NB4 (cell line): ENCODE data around the gene COQ4.

Experiments used
- DNase-seq: peaks from one replicate; pipeline ENCODE4 v3.0.0; 2010; ENCODE audit warnings: low read depth
- H3K4me3 ChIP-seq: one replicate; pipeline ENCODE4 v1.5.1; 2011; ENCODE audit warnings: mild to moderate bottlenecking, low read depth, low read length, moderate library complexity
- MYC ChIP-seq: IDR thresholded peaks from 2 replicates; pipeline ENCODE4 v1.6.1; 2011; ENCODE audit warnings: low read depth, low read length
- POLR2A ChIP-seq: IDR thresholded peaks from 2 replicates; pipeline ENCODE4 v1.6.1; 2011; ENCODE audit warnings: mild to moderate bottlenecking; ENCODE audit not compliant: insufficient read length; ENCODE audit errors: extremely low read depth
- TF ChIP-seq, protein P1 (sequence below): IDR thresholded peaks from one replicate; pipeline ENCODE4 v1.5.1; 2012; ENCODE audit warnings: low read depth, low read length
- TF ChIP-seq, protein P2 (sequence below): IDR thresholded peaks from 2 replicates; pipeline ENCODE4 v1.6.1; 2011; ENCODE audit warnings: low read depth, low read length

COQ4 gene

DNA sequence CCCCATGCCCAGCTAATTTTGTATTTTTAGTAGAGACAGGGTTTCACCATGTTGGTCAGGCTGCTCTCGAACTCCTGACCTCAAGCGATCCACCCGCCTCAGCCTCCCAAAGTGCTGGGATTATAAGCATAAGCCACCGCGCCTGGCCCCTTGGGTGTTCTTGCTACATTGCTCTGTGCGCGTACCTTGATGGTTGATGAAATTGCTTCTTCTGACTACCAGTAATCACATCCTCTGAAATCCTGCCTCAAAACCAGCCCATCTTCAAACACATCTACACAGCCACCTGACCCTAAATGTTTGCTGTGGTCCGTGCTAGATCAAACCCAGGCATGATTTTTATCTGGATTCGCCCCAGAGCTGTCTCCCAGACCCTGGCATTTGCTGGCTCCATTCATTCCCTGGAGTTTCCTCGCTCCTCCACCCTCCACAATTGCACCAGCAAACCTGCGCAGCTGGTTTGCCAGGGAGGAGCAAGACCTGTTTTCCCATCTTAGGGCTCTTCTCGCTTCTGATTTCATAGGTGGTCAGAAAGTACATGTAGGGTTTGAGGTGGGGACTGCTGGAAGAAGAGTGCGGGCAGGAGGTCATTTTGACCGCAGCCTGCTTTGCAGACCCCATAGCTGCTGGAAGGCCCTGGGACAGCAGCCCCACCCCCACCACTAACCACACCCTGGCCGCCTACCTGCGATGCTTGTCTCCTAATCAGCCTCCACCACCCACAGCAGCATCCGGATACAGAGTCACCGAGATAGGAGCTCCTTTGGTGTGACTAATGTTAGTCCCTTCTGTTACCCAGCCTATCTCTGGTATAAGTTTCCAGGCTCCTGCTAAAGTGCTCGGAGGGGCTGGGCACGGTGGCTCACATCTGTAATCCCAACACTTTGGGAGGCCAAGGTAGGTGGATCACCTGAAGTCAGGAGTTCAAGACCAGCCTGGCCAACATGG is 23.8 kb upstream of the COQ4 start:
- DNase-seq: no peak
- TF ChIP-seq, protein P1, sequence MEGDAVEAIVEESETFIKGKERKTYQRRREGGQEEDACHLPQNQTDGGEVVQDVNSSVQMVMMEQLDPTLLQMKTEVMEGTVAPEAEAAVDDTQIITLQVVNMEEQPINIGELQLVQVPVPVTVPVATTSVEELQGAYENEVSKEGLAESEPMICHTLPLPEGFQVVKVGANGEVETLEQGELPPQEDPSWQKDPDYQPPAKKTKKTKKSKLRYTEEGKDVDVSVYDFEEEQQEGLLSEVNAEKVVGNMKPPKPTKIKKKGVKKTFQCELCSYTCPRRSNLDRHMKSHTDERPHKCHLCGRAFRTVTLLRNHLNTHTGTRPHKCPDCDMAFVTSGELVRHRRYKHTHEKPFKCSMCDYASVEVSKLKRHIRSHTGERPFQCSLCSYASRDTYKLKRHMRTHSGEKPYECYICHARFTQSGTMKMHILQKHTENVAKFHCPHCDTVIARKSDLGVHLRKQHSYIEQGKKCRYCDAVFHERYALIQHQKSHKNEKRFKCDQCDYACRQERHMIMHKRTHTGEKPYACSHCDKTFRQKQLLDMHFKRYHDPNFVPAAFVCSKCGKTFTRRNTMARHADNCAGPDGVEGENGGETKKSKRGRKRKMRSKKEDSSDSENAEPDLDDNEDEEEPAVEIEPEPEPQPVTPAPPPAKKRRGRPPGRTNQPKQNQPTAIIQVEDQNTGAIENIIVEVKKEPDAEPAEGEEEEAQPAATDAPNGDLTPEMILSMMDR: no peak
- TF ChIP-seq, protein P2, sequence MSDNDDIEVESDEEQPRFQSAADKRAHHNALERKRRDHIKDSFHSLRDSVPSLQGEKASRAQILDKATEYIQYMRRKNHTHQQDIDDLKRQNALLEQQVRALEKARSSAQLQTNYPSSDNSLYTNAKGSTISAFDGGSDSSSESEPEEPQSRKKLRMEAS: no peak
- no peak for TF ChIP-seq POLR2A
- no peak for TF ChIP-seq MYC
- H3K4me3 ChIP-seq: no peak overlapping the region

DNA sequence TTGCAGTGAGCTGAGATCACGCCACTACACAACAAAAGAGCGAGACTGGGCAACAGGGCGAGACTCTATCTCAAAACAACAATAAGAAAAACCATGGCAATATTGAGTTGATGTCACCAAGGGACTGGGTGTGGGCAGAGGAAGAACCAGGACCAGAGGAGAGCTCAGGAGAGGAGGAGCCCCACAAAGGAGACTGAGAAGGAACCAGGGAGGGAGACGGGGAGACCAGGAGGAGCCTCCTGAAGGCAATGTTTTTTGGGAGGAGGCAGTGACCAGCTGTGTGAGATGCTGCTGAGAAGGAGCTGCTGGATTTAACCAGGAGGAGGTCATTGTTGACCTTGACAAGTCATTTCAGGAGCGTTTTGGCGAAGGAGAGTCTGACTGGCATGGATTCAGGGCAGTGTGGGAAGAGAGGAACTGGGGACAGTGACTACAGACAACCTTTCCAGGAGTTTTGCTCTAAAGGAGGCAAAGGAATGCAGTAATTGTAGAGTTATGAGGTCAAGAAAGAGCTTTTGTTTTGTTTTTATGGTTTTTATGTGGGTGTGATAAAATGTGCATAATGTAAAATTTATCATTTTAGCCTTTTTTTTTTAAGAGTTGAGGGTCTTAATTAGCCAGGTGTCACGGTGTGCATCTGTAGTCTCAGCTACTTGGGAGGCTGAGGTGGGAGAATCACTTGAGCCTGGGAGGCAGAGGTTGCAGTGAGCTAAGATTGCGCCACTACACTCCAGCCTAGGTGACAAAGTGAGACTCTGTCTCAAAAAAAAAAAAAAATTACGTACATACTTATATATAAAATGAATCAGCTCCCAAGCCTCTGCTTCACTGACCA is 18.3 kb upstream of the COQ4 start:
- TF ChIP-seq, protein P2: no peak
- no peak for DNase-seq
- no peak overlapping the region for H3K4me3 ChIP-seq

DNA sequence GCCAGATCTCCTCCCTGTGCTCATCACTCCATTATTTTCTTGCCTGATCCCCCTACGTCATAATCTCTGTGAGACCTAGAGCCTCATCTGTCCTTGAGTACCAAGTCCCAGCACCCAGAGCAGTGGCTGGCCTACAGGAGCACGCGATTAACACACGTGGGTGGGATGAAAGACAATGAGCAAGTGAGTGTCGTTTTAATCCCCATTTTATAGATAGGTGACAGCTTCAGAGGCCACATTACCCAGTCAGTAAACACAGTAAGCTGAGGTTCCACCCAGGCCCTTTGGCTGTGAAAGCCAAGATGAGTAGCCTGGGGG is 17.7 kb upstream of the COQ4 start:
- H3K4me3 ChIP-seq: no peak overlapping the region
- no peak for DNase-seq
- TF ChIP-seq POLR2A (no peak), MYC (no peak)
- TF ChIP-seq, protein P2: no peak
- TF ChIP-seq, protein P1: no peak

DNA sequence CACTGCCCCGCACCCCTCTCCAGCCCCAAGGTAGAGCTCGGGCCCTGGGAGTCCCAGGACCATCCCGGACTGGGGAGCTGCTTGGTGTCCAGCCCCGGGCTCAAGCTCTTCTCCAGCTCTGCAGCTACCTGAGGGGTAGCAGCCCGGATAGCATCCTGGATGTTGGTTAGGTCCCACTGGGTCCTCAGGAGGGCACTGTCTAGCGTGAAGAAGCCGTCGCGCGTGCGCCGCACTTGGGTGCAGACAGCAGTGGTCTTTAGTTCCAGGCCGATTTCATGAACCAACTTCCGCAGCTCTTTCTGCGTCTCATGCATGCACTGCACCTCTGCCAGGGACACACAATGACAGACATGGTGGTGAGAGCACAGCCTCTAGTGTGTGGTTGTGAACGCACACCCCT is 13.1 kb upstream of the COQ4 start:
- DNase-seq: no peak
- TF ChIP-seq, protein P1: no peak
- TF ChIP-seq, protein P2: no peak
- TF ChIP-seq MYC: no peak
- no peak for TF ChIP-seq POLR2A
- H3K4me3 ChIP-seq: no peak overlapping the region

DNA sequence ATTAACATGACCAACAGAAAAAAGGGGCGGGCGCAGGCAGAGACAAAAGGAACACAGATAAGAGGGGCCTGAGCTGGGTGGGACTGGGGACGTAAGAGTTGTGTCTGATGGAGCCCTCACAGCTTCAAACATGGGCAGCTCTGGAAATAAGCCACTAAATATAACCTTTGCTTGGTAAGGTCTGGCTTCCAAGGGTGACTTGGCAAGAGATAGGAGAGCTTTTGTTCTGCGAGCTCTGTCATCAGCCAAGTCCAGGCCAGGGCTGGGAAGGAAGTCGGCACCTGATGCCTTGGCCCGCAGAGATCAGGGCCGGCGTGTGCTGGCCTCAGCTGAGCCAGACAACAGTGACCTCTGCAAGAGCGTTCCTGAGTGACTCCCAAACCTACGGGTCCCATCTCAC is 12.2 kb upstream of the COQ4 start:
- TF ChIP-seq POLR2A (no peak), MYC (no peak)
- TF ChIP-seq, protein P1: no peak
- TF ChIP-seq, protein P2: no peak
- no peak for DNase-seq
- H3K4me3 ChIP-seq: no peak overlapping the region

DNA sequence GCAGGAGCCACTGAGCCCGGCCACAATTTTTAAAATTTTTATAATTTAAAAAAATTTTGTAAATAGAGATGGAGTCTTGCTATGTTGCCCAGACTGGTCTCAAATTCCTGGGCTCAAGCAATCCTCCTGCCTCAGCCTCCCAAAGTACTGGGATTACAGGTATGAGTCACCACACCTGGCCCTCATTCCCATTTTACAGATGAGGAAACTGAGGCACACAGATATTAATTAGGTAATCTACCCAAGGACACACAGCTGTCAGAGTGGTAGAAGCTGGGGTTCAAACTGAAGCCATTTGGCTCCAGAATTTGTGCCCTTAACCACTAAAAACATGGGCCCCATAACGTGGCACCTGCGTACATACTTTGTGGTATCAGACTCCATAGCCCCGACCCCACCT is 7.9 kb upstream of the COQ4 start:
- DNase-seq: no peak
- H3K4me3 ChIP-seq: no peak overlapping the region
- TF ChIP-seq, protein P1: no peak
- TF ChIP-seq MYC (no peak), POLR2A (no peak)
